Astrocyte of the cerebellum (primary cell): ENCODE data around the gene MLH3.

Experiments used
- DNase-seq: peaks from one replicate; pipeline ENCODE4 v3.0.0-alpha.2; 2011; ENCODE audit warnings: low read depth
- H3K4me3 ChIP-seq: 2 replicates; pipeline ENCODE4 v1.5.1; 2011; ENCODE audit warnings: mild to moderate bottlenecking, low read depth, low read length, moderate library complexity
- CTCF ChIP-seq: IDR thresholded peaks from 2 replicates; pipeline ENCODE4 v1.5.1; 2012; ENCODE audit warnings: low read length, low read depth, moderate library complexity, mild to moderate bottlenecking; ENCODE audit errors: missing control alignments
- in situ Hi-C: cut with HindIII; loops from 2 replicates; pipeline ENCODE4 v1.10.0; 2017; ENCODE audit warnings: low sequenced_read_pairs

Gene MLH3

GRCh38 chr14:75030147-75030546 lies 21.1 kb downstream of the MLH3 start:
- no peak for TF ChIP-seq CTCF
- no peak overlapping the region for H3K4me3 ChIP-seq
- in situ Hi-C loops, result no loop called here
- DNase-seq, result no peak

- no peak for DNase-seq
- in situ Hi-C loops, result no loop called here
- TF ChIP-seq CTCF, result no peak
- H3K4me3 ChIP-seq, result no peak overlapping the region
Measured at GRCh38 chr14:75025876-75026275, 25.4 kb downstream of the MLH3 start.

GRCh38 chr14:75025082-75025481 lies 26.2 kb downstream of the MLH3 start:
- no peak overlapping the region for H3K4me3 ChIP-seq
- DNase-seq, result no peak
- in situ Hi-C loops, result no loop called here
- TF ChIP-seq CTCF, result no peak

- in situ Hi-C loops, result no loop called here
- no peak overlapping the region for H3K4me3 ChIP-seq
- TF ChIP-seq CTCF, result no peak
- no peak for DNase-seq
Measured at GRCh38 chr14:75023108-75023507, 28.2 kb downstream of the MLH3 start.

- peak; percentile 50 for TF ChIP-seq CTCF
- in situ Hi-C loops, result no loop called here
- no peak for DNase-seq
- no peak overlapping the region for H3K4me3 ChIP-seq
Measured at GRCh38 chr14:75022655-75023054, 28.6 kb downstream of the MLH3 start.

GRCh38 chr14:75018694-75019093 lies 32.6 kb downstream of the MLH3 start:
- no peak overlapping the region for H3K4me3 ChIP-seq
- in situ Hi-C loops, result loop anchor here (5.0 kb wide), 1 partner anchor 59 kb away; no protein-coding TSS in a partner anchor
- TF ChIP-seq CTCF, result no peak
- DNase-seq, result no peak

- no peak for DNase-seq
- in situ Hi-C loops, result loop anchor here (5.0 kb wide), 1 partner anchor 60 kb away; no protein-coding TSS in a partner anchor
- no peak overlapping the region for H3K4me3 ChIP-seq
- no peak for TF ChIP-seq CTCF
Measured at GRCh38 chr14:75016815-75017214, 34.5 kb downstream of the MLH3 start.
